HEK293 (cell line): ENCODE data around the gene ARSB.

Experiments
- KLF7 ChIP-seq: fragments of 450-650 bp; formaldehyde crosslinking; IDR thresholded peaks from 2 replicates; pipeline ENCODE4 v1.5.1; 2016; ENCODE audit warnings: missing biosample characterization, missing genetic modification characterization, borderline replicate concordance
- OSR2 ChIP-seq: fragments of 450-650 bp; formaldehyde crosslinking; IDR thresholded peaks from 2 replicates; pipeline ENCODE4 v1.5.1; 2016; ENCODE audit warnings: missing biosample characterization, missing genetic modification characterization
- ZNF274 ChIP-seq, 2 experiments: fragments of 200-500 bp in 1 of 2; fragments of 450-650 bp in 1 of 2; sonication (Bioruptor generic) in 1 of 2; formaldehyde crosslinking in 1 of 2; IDR thresholded peaks; 2 replicates each; pipeline versions ENCODE4 v1.5.1 to v1.6.1; 2014 to 2016; ENCODE audit warnings: borderline replicate concordance in 1 of 2, inconsistent platforms in 1 of 2, low read length in 1 of 2, missing biosample characterization in 1 of 2, missing genetic modification characterization in 1 of 2
- TF ChIP-seq, protein P1 (sequence below): fragments of 450-650 bp; formaldehyde crosslinking; IDR thresholded peaks from 2 replicates; pipeline ENCODE4 v1.5.1; 2016; ENCODE audit warnings: missing biosample characterization, missing genetic modification characterization

DNA sequence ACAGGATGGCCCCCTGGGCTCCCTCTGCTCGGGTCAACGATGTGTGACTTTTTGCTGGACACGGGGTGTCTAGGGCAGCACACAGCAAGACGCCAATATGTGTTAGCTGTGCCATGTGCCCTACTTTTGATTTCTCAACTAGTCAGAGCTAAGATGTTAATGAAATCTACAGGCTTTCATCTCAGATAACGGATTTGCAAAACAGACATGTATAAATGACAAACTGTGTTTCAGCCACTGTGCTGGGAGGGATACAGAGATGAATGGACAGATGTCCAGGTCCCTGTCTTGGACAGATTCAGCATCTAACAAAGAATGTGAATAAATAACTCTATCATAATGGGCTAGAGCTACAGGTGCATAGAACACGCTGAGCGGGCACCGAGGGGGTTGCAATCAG lies 176.3 kb downstream of the ARSB start:
- TF ChIP-seq, protein P1, sequence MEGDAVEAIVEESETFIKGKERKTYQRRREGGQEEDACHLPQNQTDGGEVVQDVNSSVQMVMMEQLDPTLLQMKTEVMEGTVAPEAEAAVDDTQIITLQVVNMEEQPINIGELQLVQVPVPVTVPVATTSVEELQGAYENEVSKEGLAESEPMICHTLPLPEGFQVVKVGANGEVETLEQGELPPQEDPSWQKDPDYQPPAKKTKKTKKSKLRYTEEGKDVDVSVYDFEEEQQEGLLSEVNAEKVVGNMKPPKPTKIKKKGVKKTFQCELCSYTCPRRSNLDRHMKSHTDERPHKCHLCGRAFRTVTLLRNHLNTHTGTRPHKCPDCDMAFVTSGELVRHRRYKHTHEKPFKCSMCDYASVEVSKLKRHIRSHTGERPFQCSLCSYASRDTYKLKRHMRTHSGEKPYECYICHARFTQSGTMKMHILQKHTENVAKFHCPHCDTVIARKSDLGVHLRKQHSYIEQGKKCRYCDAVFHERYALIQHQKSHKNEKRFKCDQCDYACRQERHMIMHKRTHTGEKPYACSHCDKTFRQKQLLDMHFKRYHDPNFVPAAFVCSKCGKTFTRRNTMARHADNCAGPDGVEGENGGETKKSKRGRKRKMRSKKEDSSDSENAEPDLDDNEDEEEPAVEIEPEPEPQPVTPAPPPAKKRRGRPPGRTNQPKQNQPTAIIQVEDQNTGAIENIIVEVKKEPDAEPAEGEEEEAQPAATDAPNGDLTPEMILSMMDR (tag by site-specific recombination), result no peak
- no peak for TF ChIP-seq ZNF274 (IDR thresholded peaks at IDR 0.05; ENCODE audit: low read length)
- TF ChIP-seq ZNF274 (tag by site-specific recombination; IDR thresholded peaks at IDR 0.05; ENCODE audit: borderline replicate concordance), result no peak
- no peak for TF ChIP-seq OSR2 (tag by site-specific recombination)
- TF ChIP-seq KLF7 (tag by site-specific recombination), result no peak
